ENCODE measurements around the gene PACRG. TPM values are rescaled to one million over a fixed set of nuclear protein-coding genes. Genes with fewer than 3 reads are reported as not detected.

The PACRG gene
- total RNA-seq, 6 donors from 2014 or later = 0.52 to 15.3 (median 3.1) TPM

GRCh38 chr6:163296835-163297519 lies 569.2 kb downstream of the PACRG start:
- ATAC-seq (ENCODE audit: low FRiP score in 2 of 2) (no peak), DNase-seq (no peak)
- Histone ChIP-seq H3K9me3 (no peaks in the 10 kb centered on the region), H3K27ac (no peak overlapping the region), H3K36me3 (no peaks in the 10 kb centered on the region), H3K27me3 (no peaks in the 10 kb centered on the region), H3K4me3 (no peak overlapping the region), H3K4me1 (no peaks in the 10 kb centered on the region)
- WGBS, 2 donors = 67 to 75% methylated on average over 6 of the region's 6 CpGs
- TF ChIP-seq POLR2A (IDR thresholded peaks at IDR 0.05) (no peak), CTCF (IDR thresholded peaks at IDR 0.05) (no peak), POLR2AphosphoS5 (IDR thresholded peaks at IDR 0.05) (no peak), EP300 (IDR thresholded peaks at IDR 0.05) (no peak)

GRCh38 chr6:163298079-163298830 lies 570.5 kb downstream of the PACRG start:
- H3K4me1 ChIP-seq = no peaks in the 10 kb centered on the region
- DNase-seq (no peak), ATAC-seq (ENCODE audit: low FRiP score in 2 of 2) (no peak)
- no peaks in the 10 kb centered on the region for H3K9me3 ChIP-seq
- no peaks in the 10 kb centered on the region for H3K36me3 ChIP-seq
- H3K27ac ChIP-seq = no peak overlapping the region
- no peaks in the 10 kb centered on the region for H3K27me3 ChIP-seq
- TF ChIP-seq CTCF (IDR thresholded peaks at IDR 0.05) (no peak), EP300 (IDR thresholded peaks at IDR 0.05) (no peak), POLR2AphosphoS5 (IDR thresholded peaks at IDR 0.05) (no peak), POLR2A (IDR thresholded peaks at IDR 0.05) (no peak)
- WGBS, 2 donors = 91% methylated on average over 5 of the region's 5 CpGs
- H3K4me3 ChIP-seq = no peak overlapping the region

- no peak for TF ChIP-seq CTCF (IDR thresholded peaks at IDR 0.05)
- TF ChIP-seq POLR2AphosphoS5 (IDR thresholded peaks at IDR 0.05) = no peak
- no peak for TF ChIP-seq EP300 (IDR thresholded peaks at IDR 0.05)
- no peak for TF ChIP-seq POLR2A (IDR thresholded peaks at IDR 0.05)
- Histone ChIP-seq H3K4me1 (no peaks in the 10 kb centered on the region), H3K4me3 (no peak overlapping the region), H3K36me3 (no peaks in the 10 kb centered on the region), H3K9me3 (no peaks in the 10 kb centered on the region), H3K27ac (no peak overlapping the region), H3K27me3 (no peaks in the 10 kb centered on the region)
- WGBS, 2 donors = 71 to 89% methylated on average over 15 to 17 of the region's 17 CpGs
- DNase-seq (no peak), ATAC-seq (ENCODE audit: low FRiP score in 2 of 2) (no peak)
Measured at GRCh38 chr6:163300838-163301237, 573.1 kb downstream of the PACRG start.

GRCh38 chr6:163301726-163302635 lies 574.2 kb downstream of the PACRG start:
- Histone ChIP-seq H3K27ac (no peak overlapping the region), H3K4me3 (no peak overlapping the region), H3K27me3 (no peaks in the 10 kb centered on the region), H3K4me1 (no peaks in the 10 kb centered on the region), H3K9me3 (no peaks in the 10 kb centered on the region), H3K36me3 (no peaks in the 10 kb centered on the region)
- no peak for ATAC-seq (ENCODE audit: low FRiP score in 2 of 2)
- TF ChIP-seq EP300 (IDR thresholded peaks at IDR 0.05) = no peak
- no peak for TF ChIP-seq POLR2A (IDR thresholded peaks at IDR 0.05)
- no peak for TF ChIP-seq POLR2AphosphoS5 (IDR thresholded peaks at IDR 0.05)
- no peak for TF ChIP-seq CTCF (IDR thresholded peaks at IDR 0.05)
- DNase-seq = no peak
- whole genome bisulfite sequencing, 2 donors = 61 to 64% methylated on average over 8 of the region's 8 CpGs

Data from upper lobe of left lung (tissue), 6 donors.